OCI-LY1 (cell line): ENCODE data around the gene IRF2BP2.

ENCODE experiments used
- H2AFZ ChIP-seq: fragments of 200-600 bp; sonication (generic), shearing (Covaris generic); 2 replicates; pipeline ENCODE4 v1.6.0; 2014; ENCODE audit warnings: antibody characterized with exemption, mild to moderate bottlenecking, low read length
- H3F3A ChIP-seq: fragments of 200-600 bp; sonication (generic), shearing (Covaris generic); 2 replicates; pipeline ENCODE4 v1.6.0; 2014; ENCODE audit warnings: mild to moderate bottlenecking, antibody characterized with exemption, low read length, moderate library complexity; ENCODE audit not compliant: insufficient read depth
- H3K27ac ChIP-seq: fragments of 200-600 bp; sonication (generic); 2 replicates; pipeline ENCODE4 v1.5.1; 2014; ENCODE audit warnings: low read length, mixed run types, mild to moderate bottlenecking, low read depth; ENCODE audit not compliant: poor library complexity, severe bottlenecking
- H3K27me3 ChIP-seq: fragments of 200-600 bp; sonication (generic); 2 replicates; pipeline ENCODE4 v1.6.0; 2014; ENCODE audit warnings: antibody characterized with exemption, mild to moderate bottlenecking, low read length, moderate library complexity; ENCODE audit not compliant: insufficient read depth
- H3K36me3 ChIP-seq: fragments of 200-600 bp; sonication (generic); 2 replicates; pipeline ENCODE4 v1.6.1; 2014; ENCODE audit warnings: mild to moderate bottlenecking, antibody characterized with exemption, low read length, moderate library complexity, mixed read lengths; ENCODE audit not compliant: insufficient read depth
- H3K4me1 ChIP-seq: fragments of 200-600 bp; sonication (generic); 2 replicates; pipeline ENCODE4 v1.5.1; 2014; ENCODE audit warnings: mild to moderate bottlenecking, low read length, moderate library complexity; ENCODE audit not compliant: insufficient read depth, severe bottlenecking
- H3K4me2 ChIP-seq: fragments of 200-600 bp; sonication (generic), shearing (Covaris generic); 2 replicates; pipeline ENCODE4 v1.6.1; 2014; ENCODE audit warnings: low read length
- H3K4me3 ChIP-seq: fragments of 200-600 bp; sonication (generic); 2 replicates; pipeline ENCODE4 v1.5.1; 2014; ENCODE audit warnings: low read length, low read depth, mild to moderate bottlenecking, mixed read lengths; ENCODE audit not compliant: poor library complexity, severe bottlenecking
- H3K79me2 ChIP-seq: fragments of 200-600 bp; shearing (Covaris generic); 2 replicates; pipeline ENCODE4 v1.6.1; 2016; ENCODE audit warnings: mixed run types, low read length, mixed read lengths; ENCODE audit not compliant: insufficient read depth
- H3K9ac ChIP-seq: fragments of 200-600 bp; sonication (generic), shearing (Covaris generic); 2 replicates; pipeline ENCODE4 v1.6.1; 2014; ENCODE audit warnings: mild to moderate bottlenecking, low read length, mixed read lengths
- H3K9me2 ChIP-seq: fragments of 200-600 bp; sonication (generic), shearing (Covaris generic); 2 replicates; pipeline ENCODE4 v1.6.1; 2014; ENCODE audit warnings: low read depth, mild to moderate bottlenecking, low read length, mixed read lengths
- H3K9me3 ChIP-seq: fragments of 200-600 bp; shearing (Covaris generic); 2 replicates; pipeline ENCODE4 v1.6.1; 2014; ENCODE audit warnings: low read length, mixed read lengths
- H4K20me1 ChIP-seq: fragments of 200-600 bp; sonication (generic), shearing (Covaris generic); 2 replicates; pipeline ENCODE4 v1.6.0; 2016; ENCODE audit warnings: mild to moderate bottlenecking, low read length; ENCODE audit not compliant: insufficient read depth
- EZH2 ChIP-seq: fragments of 200-600 bp; sonication (generic), shearing (Covaris generic); IDR thresholded peaks from 2 replicates; pipeline ENCODE4 v1.8.0; 2017; ENCODE audit warnings: borderline replicate concordance, mixed run types, mild to moderate bottlenecking, antibody characterized with exemption, low read length, moderate library complexity, mixed read lengths
- TF ChIP-seq, protein P1 (sequence below): fragments of 200-600 bp; sonication (generic), shearing (Covaris generic); IDR thresholded peaks from 2 replicates; pipeline ENCODE4 v1.5.1; 2017; ENCODE audit warnings: mild to moderate bottlenecking, antibody characterized with exemption, low read length, moderate library complexity, mixed read lengths

The IRF2BP2 gene

DNA sequence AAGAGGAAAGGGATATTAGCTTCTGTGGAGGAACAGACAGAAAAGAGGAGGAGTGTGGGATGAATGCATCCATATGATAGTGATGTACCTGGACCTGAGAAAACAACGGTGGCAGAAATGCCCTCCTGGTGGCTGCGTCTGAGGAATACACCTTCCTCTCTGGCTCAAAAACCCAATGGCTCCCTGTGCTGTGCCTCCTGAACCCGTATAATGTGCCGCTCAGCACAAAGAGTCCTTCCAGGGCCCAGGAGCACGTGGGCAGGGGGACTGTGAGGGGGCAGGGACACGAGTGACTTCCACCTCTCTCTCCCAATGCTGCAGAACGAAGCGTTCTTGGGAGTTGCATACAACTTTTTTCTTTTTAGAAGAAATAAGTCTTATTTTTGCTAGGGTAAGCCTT is 31.2 kb downstream of the IRF2BP2 start:
- Histone ChIP-seq H3K9me3 (peaks cover 4% of the 10 kb centered on the region; the same call in 1 of the 2 replicates), H3K27ac (no peak overlapping the region), H3K9ac (no peak overlapping the region), H2AFZ (no peak overlapping the region), H4K20me1 (no peaks in the 10 kb centered on the region), H3K36me3 (no peaks in the 10 kb centered on the region), H3K4me1 (no peaks in the 10 kb centered on the region), H3K4me2 (no peak overlapping the region), H3K9me2 (no peaks in the 10 kb centered on the region), H3K27me3 (no peaks in the 10 kb centered on the region), H3K79me2 (no peaks in the 10 kb centered on the region), H3F3A (no peaks in the 10 kb centered on the region), H3K4me3 (no peak overlapping the region)
- no peak for TF ChIP-seq EZH2
- TF ChIP-seq, protein P1, sequence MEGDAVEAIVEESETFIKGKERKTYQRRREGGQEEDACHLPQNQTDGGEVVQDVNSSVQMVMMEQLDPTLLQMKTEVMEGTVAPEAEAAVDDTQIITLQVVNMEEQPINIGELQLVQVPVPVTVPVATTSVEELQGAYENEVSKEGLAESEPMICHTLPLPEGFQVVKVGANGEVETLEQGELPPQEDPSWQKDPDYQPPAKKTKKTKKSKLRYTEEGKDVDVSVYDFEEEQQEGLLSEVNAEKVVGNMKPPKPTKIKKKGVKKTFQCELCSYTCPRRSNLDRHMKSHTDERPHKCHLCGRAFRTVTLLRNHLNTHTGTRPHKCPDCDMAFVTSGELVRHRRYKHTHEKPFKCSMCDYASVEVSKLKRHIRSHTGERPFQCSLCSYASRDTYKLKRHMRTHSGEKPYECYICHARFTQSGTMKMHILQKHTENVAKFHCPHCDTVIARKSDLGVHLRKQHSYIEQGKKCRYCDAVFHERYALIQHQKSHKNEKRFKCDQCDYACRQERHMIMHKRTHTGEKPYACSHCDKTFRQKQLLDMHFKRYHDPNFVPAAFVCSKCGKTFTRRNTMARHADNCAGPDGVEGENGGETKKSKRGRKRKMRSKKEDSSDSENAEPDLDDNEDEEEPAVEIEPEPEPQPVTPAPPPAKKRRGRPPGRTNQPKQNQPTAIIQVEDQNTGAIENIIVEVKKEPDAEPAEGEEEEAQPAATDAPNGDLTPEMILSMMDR = no peak

DNA sequence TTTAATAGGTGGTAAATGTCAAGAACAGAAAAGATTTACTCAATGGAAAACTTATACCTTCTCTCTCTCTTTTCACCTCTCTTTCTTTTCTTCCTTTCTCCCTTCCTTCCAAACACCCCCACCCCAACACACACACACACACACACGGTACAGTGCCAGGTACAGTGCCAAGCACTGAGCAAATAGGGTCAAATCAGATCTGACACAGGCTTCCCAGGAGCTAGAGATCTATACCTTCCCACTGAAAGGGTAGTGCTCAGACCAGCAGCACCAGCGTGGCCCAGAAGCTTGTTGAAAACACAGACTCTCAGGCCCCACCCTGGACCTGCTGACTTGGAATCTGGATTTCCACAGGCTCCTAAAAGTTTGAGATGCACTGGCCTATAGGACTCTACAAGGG is 31.9 kb downstream of the IRF2BP2 start:
- peaks cover 4% of the 10 kb centered on the region; the same call in 1 of the 2 replicates for H3K9me3 ChIP-seq
- no peak overlapping the region for H3K9ac ChIP-seq

GRCh38 chr1:234573711-234574299 is 36.2 kb downstream of the IRF2BP2 start:
- no peak overlapping the region for H3K4me2 ChIP-seq
- no peaks in the 10 kb centered on the region for H3K9me2 ChIP-seq
- H3K36me3 ChIP-seq = no peaks in the 10 kb centered on the region
- TF ChIP-seq, protein P1 = no peak
- no peak for TF ChIP-seq EZH2
- no peaks in the 10 kb centered on the region for H3K79me2 ChIP-seq
- no peak overlapping the region for H3K4me3 ChIP-seq
- no peak overlapping the region for H3K27ac ChIP-seq
- no peak overlapping the region for H2AFZ ChIP-seq
- H3K4me1 ChIP-seq = no peaks in the 10 kb centered on the region
- H3K27me3 ChIP-seq = no peaks in the 10 kb centered on the region
- no peaks in the 10 kb centered on the region for H3F3A ChIP-seq
- H3K9ac ChIP-seq = no peak overlapping the region
- H4K20me1 ChIP-seq = no peaks in the 10 kb centered on the region
- no peaks in the 10 kb centered on the region for H3K9me3 ChIP-seq

More for the DNA sequence above, 31.9 kb downstream of the IRF2BP2 start:
- TF ChIP-seq, protein P1 = no peak
- TF ChIP-seq EZH2 = no peak
- Histone ChIP-seq H3K9me2 (no peaks in the 10 kb centered on the region), H3K27me3 (no peaks in the 10 kb centered on the region), H3F3A (no peaks in the 10 kb centered on the region), H2AFZ (no peak overlapping the region), H4K20me1 (no peaks in the 10 kb centered on the region), H3K27ac (no peak overlapping the region), H3K4me2 (no peak overlapping the region), H3K79me2 (no peaks in the 10 kb centered on the region), H3K36me3 (no peaks in the 10 kb centered on the region), H3K4me3 (no peak overlapping the region), H3K4me1 (no peaks in the 10 kb centered on the region)
